HepG2 (cell line): ENCODE results near the gene CALD1. TPM values are rescaled to one million over a fixed set of nuclear protein-coding genes. Genes with fewer than 3 reads are reported as not detected.
A peak's percentile ranks its signal among the peaks of the same experiment; 100 is the strongest.

Experiments used
- ATAC-seq: fragments of 200-7000 bp; cut with Tn5 transposase; 3 replicates; pipeline ENCODE4 v1.9.1; 2020; ENCODE audit warnings: mild to moderate bottlenecking, moderate library complexity
- BruUV-seq: library from RNA; stranded (reverse); fragments of 400-500 nt; replicated peaks from 2 replicates; lab custom pipeline; 2021; lab: Mats Ljungman, UMichigan
- CTCF ChIA-PET: fragments of 300-600 bp; formaldehyde crosslinking; extraction: SDS; loops from one replicate; lab custom pipeline; 2021; ENCODE audit warnings: low total read pairs, inconsistent platforms, low intra/inter-chr PET ratio; lab: Yijun Ruan, JAX
- POLR2A ChIA-PET: fragments of 350-600 bp; sonication (Branson Sonifier 250); formaldehyde crosslinking; loops from one replicate; lab custom pipeline; 2020; ENCODE audit warnings: antibody characterized with exemption, inconsistent platforms; lab: Yijun Ruan, JAX
- DNase-seq: peaks from one replicate; pipeline ENCODE4 v3.0.0-alpha.2; 2015; ENCODE audit warnings: low spot score
- FAIRE-seq: peaks from 3 replicates; lab custom pipeline; 2011; peaks lifted over from hg19 to GRCh38; lab: Jason Lieb, UNC
- H2AFZ ChIP-seq: one replicate; pipeline ENCODE4 v1.6.1; 2011; ENCODE audit warnings: low read length, inconsistent platforms
- H3K27ac ChIP-seq: fragments of 300-600 bp; 3 replicates; pipeline ENCODE4 v1.8.0; 2011; ENCODE audit warnings: mixed run types, mild to moderate bottlenecking, mixed read lengths, low read length, inconsistent platforms; ENCODE audit not compliant: insufficient read depth; ENCODE audit errors: extremely low read length
- H3K27me3 ChIP-seq, 2 experiments: fragments of 200-600 bp in 1 of 2; 2 replicates in 1 of 2; 3 replicates in 1 of 2; pipeline versions ENCODE4 v1.6.0 to v1.8.0; 2011; ENCODE audit warnings: low read length in 2 of 2, mild to moderate bottlenecking in 2 of 2, moderate library complexity in 2 of 2, inconsistent platforms in 1 of 2; ENCODE audit not compliant: insufficient read depth in 2 of 2, control insufficient read depth in 1 of 2
- H3K36me3 ChIP-seq, 2 experiments: fragments of 200-600 bp in 1 of 2; replicated peaks in 1 of 2; 2 replicates in 1 of 2; 3 replicates in 1 of 2; pipeline versions ENCODE4 v1.5.1 to v1.8.0; 2011; ENCODE audit warnings: low read length in 2 of 2, inconsistent platforms in 1 of 2; ENCODE audit not compliant: insufficient read depth in 2 of 2, control insufficient read depth in 1 of 2
- H3K4me1 ChIP-seq: 2 replicates; pipeline ENCODE4 v1.5.1; 2012; ENCODE audit warnings: low read length, inconsistent platforms; ENCODE audit not compliant: insufficient read depth
- H3K4me2 ChIP-seq: 2 replicates; pipeline ENCODE4 v1.6.0; 2011; ENCODE audit warnings: low read depth, low read length, inconsistent platforms
- H3K4me3 ChIP-seq, 3 experiments: fragments of 200-600 bp in 1 of 3; sonication (generic), shearing (Covaris generic) in 1 of 3; replicated peaks in 1 of 3; 2 replicates each; pipeline ENCODE4 v1.5.1; 2011 to 2016; ENCODE audit warnings: low read length in 3 of 3, inconsistent platforms in 2 of 3, low read depth in 2 of 3, mild to moderate bottlenecking in 2 of 3, control low read depth in 1 of 3, mixed read lengths in 1 of 3; ENCODE audit not compliant: insufficient read depth in 1 of 3
- H3K79me2 ChIP-seq: one replicate; pipeline ENCODE4 v1.6.1; 2011; ENCODE audit warnings: low read length, inconsistent platforms; ENCODE audit not compliant: insufficient read depth
- H3K9ac ChIP-seq: 2 replicates; pipeline ENCODE4 v1.6.0; 2011; ENCODE audit warnings: mild to moderate bottlenecking, low read depth, low read length, inconsistent platforms; ENCODE audit not compliant: insufficient read depth
- H3K9me3 ChIP-seq: 2 replicates; pipeline ENCODE4 v1.5.1; 2012; ENCODE audit warnings: mild to moderate bottlenecking, low read length
- H4K20me1 ChIP-seq: 2 replicates; pipeline ENCODE4 v1.6.0; 2011; ENCODE audit warnings: inconsistent platforms, mild to moderate bottlenecking, low read length, moderate library complexity; ENCODE audit not compliant: insufficient read depth
- EED ChIP-seq: sonication (generic); formaldehyde crosslinking; IDR thresholded peaks from 2 replicates; pipeline ENCODE4 v1.5.0; 2020; ENCODE audit warnings: mild to moderate bottlenecking, missing genetic modification reagents
- HOXD1 ChIP-seq: sonication (generic); formaldehyde crosslinking; IDR thresholded peaks from 2 replicates; pipeline ENCODE4 v1.5.0; 2020; ENCODE audit warnings: missing genetic modification reagents
- MYNN ChIP-seq: sonication (generic); formaldehyde crosslinking; IDR thresholded peaks from 2 replicates; pipeline ENCODE4 v1.4.0; 2020; ENCODE audit warnings: mild to moderate bottlenecking, low read depth, missing genetic modification reagents
- PBX2 ChIP-seq: IDR thresholded peaks from 2 replicates; pipeline ENCODE4 v1.6.1; 2016; ENCODE audit warnings: control low read depth
- PLSCR1 ChIP-seq: sonication (generic); formaldehyde crosslinking; IDR thresholded peaks from 2 replicates; pipeline ENCODE4 v1.5.0; 2020; ENCODE audit warnings: missing genetic modification reagents, mild to moderate bottlenecking, borderline replicate concordance
- PPARG ChIP-seq: conservative IDR thresholded peaks from 2 replicates; pipeline ENCODE4 v1.6.1; 2016; ENCODE audit warnings: missing biosample characterization, missing genetic modification reagents
- PRMT3 ChIP-seq: sonication (generic); formaldehyde crosslinking; IDR thresholded peaks from 2 replicates; pipeline ENCODE4 v1.8.1; 2022; ENCODE audit warnings: low read depth, mild to moderate bottlenecking, moderate library complexity, missing genetic modification reagents, borderline replicate concordance
- RAD21 ChIP-seq: fragments of 450-650 bp; formaldehyde crosslinking; IDR thresholded peaks from 2 replicates; pipeline ENCODE4 v1.5.0; 2020; ENCODE audit warnings: mild to moderate bottlenecking
- THAP9 ChIP-seq: sonication (generic); formaldehyde crosslinking; IDR thresholded peaks from 2 replicates; pipeline ENCODE4; 2020; ENCODE audit warnings: missing genetic modification reagents, mild to moderate bottlenecking, borderline replicate concordance
- TP53 ChIP-seq: sonication (generic); formaldehyde crosslinking; conservative IDR thresholded peaks from 2 replicates; pipeline ENCODE4 v1.4.0; 2020; ENCODE audit warnings: missing genetic modification reagents
- ZBTB34 ChIP-seq: sonication (generic); formaldehyde crosslinking; IDR thresholded peaks from 2 replicates; pipeline ENCODE4 v1.8.0; 2022; ENCODE audit warnings: mild to moderate bottlenecking, missing genetic modification reagents
- ZNF441 ChIP-seq: sonication (generic); formaldehyde crosslinking; IDR thresholded peaks from 2 replicates; pipeline ENCODE4 v1.7.0; 2021; ENCODE audit warnings: missing genetic modification reagents, borderline replicate concordance
- ZNF703 ChIP-seq: sonication (generic); formaldehyde crosslinking; IDR thresholded peaks from 2 replicates; pipeline ENCODE4 v1.5.1; 2020; ENCODE audit warnings: missing genetic modification reagents, mild to moderate bottlenecking, moderate library complexity, borderline replicate concordance
- ZNF737 ChIP-seq: sonication (generic); formaldehyde crosslinking; IDR thresholded peaks from 2 replicates; pipeline ENCODE4 v1.5.0; 2020; ENCODE audit warnings: missing genetic modification reagents, mild to moderate bottlenecking, borderline replicate concordance
- ZNF850 ChIP-seq: sonication (generic); formaldehyde crosslinking; conservative IDR thresholded peaks from 2 replicates; pipeline ENCODE4 v1.9.0; 2021; ENCODE audit warnings: mild to moderate bottlenecking, missing genetic modification reagents
- WGBS: methylation state at CpG from one replicate; pipeline ENCODE4 v1.1.6; 2017; ENCODE audit warnings: low lambda C conversion rate; 5-methylcytosine and 5-hydroxymethylcytosine counted together
- in situ Hi-C: cut with HindIII; loops from 2 replicates; pipeline ENCODE4 v1.10.0; 2017; ENCODE audit warnings: low pct_unique_long_range_greater_than_20kb; ENCODE audit not compliant: extremely low pct_ligation_motif_present
- intact Hi-C: fragments of 100-400 bp; cut with micrococcal nuclease; formaldehyde crosslinking; loops from one replicate; pipeline ENCODE4 v1.10.0; 2022; ENCODE audit not compliant: unreplicated experiment
- polyA plus RNA-seq, 8 experiments: library from polyadenylated mRNA; depleted of rRNA in 3 of 8; stranded (reverse) in 7 of 8; unstranded in 1 of 8; fragments of >200 nt; fragmentation: Illumina TruSeq in 4 of 8; extraction: Trizol in 4 of 8; gene quantifications; 2 replicates each; pipeline versions ENCODE4 v1.2.1 to v1.2.3, GENCODE V29; 2011 to 2016; ENCODE audit warnings: low read depth in 4 of 8, missing spikeins in 1 of 8, mixed read lengths in 1 of 8; ENCODE audit not compliant: insufficient read depth in 1 of 8
- total RNA-seq, 5 experiments: library from RNA; depleted of rRNA; stranded (reverse); fragments of >200 nt; fragmentation: Illumina TruSeq; extraction: Trizol; gene quantifications; 2 replicates each; pipeline ENCODE4 v1.2.3, GENCODE V29; 2016; ENCODE audit warnings: low read depth in 1 of 5

Gene CALD1
- total and polyA plus RNA-seq, 2 of the 13 experiments (the other 11 are each of a cell fraction or from before 2014, with no cell fraction given) = 53.0 to 112 TPM

GRCh38 chr7:134779741-134780065 is 269 bp downstream of the CALD1 start (continued):
- no peak for TF ChIP-seq PLSCR1 (CRISPR knock-in tag)

GRCh38 chr7:134780166-134780828 is 863 bp downstream of the CALD1 start:
- Histone ChIP-seq H3K36me3 (no peaks in the 10 kb centered on the region), H3K4me2 (peak overlapping the region; percentile 66), H3K9ac (no peak overlapping the region), H4K20me1 (no peaks in the 10 kb centered on the region), H2AFZ (no peak overlapping the region), H3K9me3 (no peaks in the 10 kb centered on the region), H3K27ac (no peak overlapping the region), H3K4me1 (peaks cover 15% of the 10 kb centered on the region), H3K79me2 (no peaks in the 10 kb centered on the region), H3K4me3 (no peak overlapping the region), H3K27me3 (no peaks in the 10 kb centered on the region)
- FAIRE-seq (no peak), DNase-seq (no peak), ATAC-seq (no peak)
- in situ Hi-C loops (no loop called here), intact Hi-C loops (no loop called here)
- ChIA-PET CTCF (no interaction called here), POLR2A (interaction anchor here (0.6 kb wide), 1 partner anchor 52 kb away, joined by 3 read pairs; no protein-coding TSS in a partner anchor)
- BruUV-seq = no TSS peak
- WGBS = 31% methylated on average over 5 of the region's 5 CpGs
- TF ChIP-seq ZNF737 (CRISPR knock-in tag) (no peak), ZNF850 (CRISPR knock-in tag) (no peak), MYNN (CRISPR knock-in tag) (no peak), HOXD1 (CRISPR knock-in tag) (no peak), ZNF703 (CRISPR knock-in tag) (no peak), ZNF441 (no peak), EED (no peak), THAP9 (CRISPR knock-in tag) (no peak), PPARG (CRISPR knock-in tag) (no peak), RAD21 (CRISPR knock-in tag) (no peak), PBX2 (no peak), PRMT3 (CRISPR knock-in tag) (no peak), TP53 (CRISPR knock-in tag) (no peak), ZBTB34 (CRISPR knock-in tag) (no peak)
